B cell (primary cell): ENCODE results near the gene TBC1D14. TPM values are rescaled to one million over a fixed set of nuclear protein-coding genes. Genes with fewer than 3 reads are reported as not detected.

Experiments
- ATAC-seq: fragments of 200-7000 bp; cut with Tn5 transposase; one replicate; pipeline ENCODE4 v1.10.0; 2021; ENCODE audit warnings: low read depth, mild to moderate bottlenecking, moderate number of reproducible peaks, moderate library complexity
- CTCF ChIA-PET: fragments of 350-600 bp; sonication (Branson Sonifier 250); formaldehyde crosslinking; loops from one replicate; lab custom pipeline; 2021; ENCODE audit warnings: antibody characterized with exemption, inconsistent platforms; lab: Charles Lee
- POLR2A ChIA-PET: fragments of 350-600 bp; sonication (Branson Sonifier 250); formaldehyde crosslinking; loops from one replicate; lab custom pipeline; 2021; ENCODE audit warnings: antibody characterized with exemption; lab: Charles Lee
- DNase-seq: peaks from one replicate; pipeline ENCODE4 v3.0.0; 2013
- H2AFZ ChIP-seq: 2 replicates; pipeline ENCODE4 v1.6.1; 2012; ENCODE audit warnings: mild to moderate bottlenecking, low read depth, low read length; ENCODE audit not compliant: insufficient read depth, poor library complexity, severe bottlenecking
- H3K27ac ChIP-seq, 2 donors: 1 replicate in 1 of 2; 2 replicates in 1 of 2; pipeline ENCODE4 v1.5.1; 2012 to 2013; ENCODE audit warnings: low read length in 2 of 2, mild to moderate bottlenecking in 2 of 2, moderate library complexity in 1 of 2
- H3K27me3 ChIP-seq, 4 experiments: fragments of 200-600 bp in 1 of 4; sonication (generic) in 1 of 4; replicated peaks in 1 of 4; 1 replicate in 2 of 4; 2 replicates in 2 of 4; pipeline versions ENCODE4 v1.6.1 to v1.7.0; 2013 to 2016; ENCODE audit warnings: low read length in 3 of 4, mild to moderate bottlenecking in 2 of 4, mixed read lengths in 1 of 4, moderate library complexity in 1 of 4; ENCODE audit not compliant: insufficient read depth in 4 of 4, control insufficient read depth in 3 of 4; ENCODE audit errors: control extremely low read depth in 1 of 4
- H3K36me3 ChIP-seq, 2 experiments: replicated peaks in 1 of 2; 1 replicate in 1 of 2; 2 replicates in 1 of 2; pipeline versions ENCODE4 v1.6.1 to v1.7.1; 2013; ENCODE audit warnings: low read length in 1 of 2; ENCODE audit not compliant: insufficient read depth in 2 of 2, control insufficient read depth in 1 of 2; ENCODE audit errors: control extremely low read depth in 1 of 2, extremely low read depth in 1 of 2
- H3K4me1 ChIP-seq, 2 donors: fragments of 200-600 bp in 1 of 2; sonication (generic) in 1 of 2; 1 replicate in 1 of 2; 2 replicates in 1 of 2; pipeline versions ENCODE4 v1.5.1 to v1.6.1; 2013 to 2017; ENCODE audit warnings: low read length in 2 of 2; ENCODE audit not compliant: control insufficient read depth in 2 of 2, insufficient read depth in 2 of 2
- H3K4me2 ChIP-seq: replicated peaks from 2 replicates; pipeline ENCODE3; 2012; ENCODE audit warnings: mild to moderate bottlenecking, low read depth, low read length; ENCODE audit not compliant: poor library complexity, severe bottlenecking
- H3K4me3 ChIP-seq, 5 experiments: fragments of 200-600 bp in 1 of 5; sonication (generic) in 1 of 5; 1 replicate in 3 of 5; 2 replicates in 2 of 5; pipeline versions ENCODE4 v1.5.1 to v1.7.0; 2011 to 2016; ENCODE audit warnings: low read length in 4 of 5, mild to moderate bottlenecking in 4 of 5, low read depth in 2 of 5, control low read depth in 1 of 5, moderate library complexity in 1 of 5; ENCODE audit not compliant: insufficient read depth in 1 of 5; ENCODE audit errors: control extremely low read depth in 1 of 5, extremely low read depth in 1 of 5
- H3K79me2 ChIP-seq: fragments of 200-600 bp; sonication (generic); one replicate; pipeline ENCODE4 v1.6.0; 2016; ENCODE audit warnings: low read length; ENCODE audit not compliant: control insufficient read depth, insufficient read depth
- H3K9ac ChIP-seq: fragments of 200-600 bp; sonication (generic); 2 replicates; pipeline ENCODE4 v1.6.1; 2017; ENCODE audit warnings: mild to moderate bottlenecking, low read length, moderate library complexity
- H3K9me3 ChIP-seq, 3 donors: one replicate each; pipeline versions ENCODE4 v1.6.1 to v1.7.1; 2013; ENCODE audit warnings: low read length in 2 of 3; ENCODE audit not compliant: control insufficient read depth in 2 of 3, insufficient read depth in 1 of 3; ENCODE audit errors: control extremely low read depth in 1 of 3
- H4K20me1 ChIP-seq: 2 replicates; pipeline ENCODE4 v1.6.0; 2012; ENCODE audit warnings: mild to moderate bottlenecking, low read length; ENCODE audit not compliant: insufficient read depth, control insufficient read depth, poor library complexity, severe bottlenecking
- H3K27ac Mint-ChIP-seq: one replicate; pipeline ENCODE4 v1.8.0; 2021; ENCODE audit warnings: mixed read lengths
- H3K27me3 Mint-ChIP-seq: one replicate; pipeline ENCODE4 v1.8.0; 2021; ENCODE audit warnings: mixed read lengths
- H3K4me1 Mint-ChIP-seq: one replicate; pipeline ENCODE4 v1.8.0; 2021; ENCODE audit warnings: mixed read lengths
- H3K4me3 Mint-ChIP-seq: one replicate; pipeline ENCODE4 v1.8.0; 2021; ENCODE audit warnings: mixed read lengths
- H3K9me3 Mint-ChIP-seq: one replicate; pipeline ENCODE4 v1.8.0; 2022; ENCODE audit warnings: mixed read lengths; ENCODE audit not compliant: insufficient read depth
- CTCF ChIP-seq: fragments of 200-600 bp; IDR thresholded peaks from one replicate; pipeline ENCODE4 v1.8.0; 2022; ENCODE audit warnings: antibody characterized with exemption, mild to moderate bottlenecking
- EZH2 ChIP-seq: IDR thresholded peaks from 2 replicates; pipeline ENCODE4 v1.6.1; 2012; ENCODE audit warnings: borderline replicate concordance, low read depth, mild to moderate bottlenecking, moderate library complexity, low read length; ENCODE audit not compliant: insufficient read depth, poor library complexity, severe bottlenecking
- WGBS: methylation state at CpG from one replicate; pipeline ENCODE4 v1.1.5; 2013; ENCODE audit warnings: missing lambda C conversion rate; ENCODE audit not compliant: insufficient coverage; 5-methylcytosine and 5-hydroxymethylcytosine counted together
- intact Hi-C: fragments of 100-400 bp; cut with micrococcal nuclease; formaldehyde crosslinking; loops from one replicate; pipeline ENCODE4 v1.10.0; 2022
- polyA plus RNA-seq: library from polyadenylated mRNA; depleted of rRNA; stranded (reverse); fragments of >200 nt; gene quantifications from 2 replicates; pipeline ENCODE4 v1.2.3, GENCODE V29; 2012
- total RNA-seq, 2 donors: library from RNA; stranded (reverse); fragments of 120-200 nt in 1 of 2; gene quantifications; 1 replicate in 1 of 2; 2 replicates in 1 of 2; pipeline versions ENCODE4 v1.2.3 to v1.2.4, GENCODE V29; 2013 to 2022

The TBC1D14 gene
- total and polyA plus RNA-seq, 2 donors (not counting 1 experiment from before 2014, with no cell fraction given) = 21.9 to 42.0 TPM

GRCh38 chr4:6992728-6993677 is 83.4 kb downstream of the TBC1D14 start:
- ChIA-PET CTCF (interaction anchor here (1.3 to 1.6 kb wide), 2 partner anchors 14 to 50 kb away, joined by 4 to 5 read pairs; partner anchors contain the start of gene TADA2B), POLR2A (no interaction called here)
- Histone ChIP-seq H3K4me1 (peaks cover 39 to 56% of the 10 kb centered on the region in 2 donors), H3K4me3 (no peak overlapping the region), H4K20me1 (peaks cover 40% of the 10 kb centered on the region), H3K9me3 (no peaks in the 10 kb centered on the region), H3K79me2 (peaks cover 73% of the 10 kb centered on the region), H3K27ac (peak overlapping the region; percentile 70 to 77), H3K27me3 (no peaks in the 10 kb centered on the region), H3K4me2 (peak overlapping the region; percentile 52), H3K9ac (no peak overlapping the region), H2AFZ (no peak overlapping the region), H3K36me3 (peaks cover 0 to 35% of the 10 kb centered on the region in 2 experiments)
- ATAC-seq = peak; percentile 40
- peak; percentile 42 for DNase-seq
- no peaks in the 10 kb centered on the region for H3K9me3 Mint-ChIP-seq
- H3K27ac Mint-ChIP-seq = peak overlapping the region; percentile 70
- H3K4me3 Mint-ChIP-seq = peak overlapping the region; percentile 36
- intact Hi-C loops = no loop called here
- peaks cover 53% of the 10 kb centered on the region for H3K4me1 Mint-ChIP-seq
- TF ChIP-seq EZH2 = no peak
- TF ChIP-seq CTCF = no peak
- no peaks in the 10 kb centered on the region for H3K27me3 Mint-ChIP-seq
- 85% methylated on average over 5 of the region's 15 CpGs for WGBS

DNA sequence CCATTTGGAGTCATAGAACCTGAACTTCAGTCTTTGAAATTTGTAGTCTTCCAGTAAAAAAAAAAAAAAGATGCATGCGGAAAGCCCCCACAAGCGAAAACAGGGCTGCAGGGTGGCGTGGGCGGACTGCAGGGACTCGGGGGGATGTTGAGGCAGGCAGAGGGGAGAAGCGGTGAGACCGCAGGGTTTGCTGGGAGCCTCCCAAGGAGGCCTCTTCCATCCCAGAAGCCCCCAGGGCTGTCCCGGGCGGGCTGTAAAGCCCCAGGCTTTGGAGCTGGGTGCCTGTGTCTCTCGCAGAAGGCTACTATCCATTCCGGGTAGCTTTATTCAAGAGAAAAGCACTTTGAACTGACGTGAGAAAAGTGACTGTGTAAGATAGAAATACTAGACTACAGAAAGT is 86.9 kb downstream of the TBC1D14 start:
- Histone ChIP-seq H3K36me3 (peaks cover 2 to 64% of the 10 kb centered on the region in 2 experiments), H3K4me2 (no peak overlapping the region), H3K4me1 (peaks cover 21 to 26% of the 10 kb centered on the region in 2 donors), H2AFZ (no peak overlapping the region), H4K20me1 (peaks cover 11% of the 10 kb centered on the region), H3K9me3 (no peaks in the 10 kb centered on the region), H3K27me3 (no peaks in the 10 kb centered on the region), H3K79me2 (peaks cover 59% of the 10 kb centered on the region), H3K27ac (no peak overlapping the region), H3K9ac (no peak overlapping the region), H3K4me3 (no peak overlapping the region)
- DNase-seq = no peak
- Mint-ChIP-seq H3K27ac (no peak overlapping the region), H3K9me3 (no peaks in the 10 kb centered on the region), H3K27me3 (no peaks in the 10 kb centered on the region), H3K4me3 (no peak overlapping the region), H3K4me1 (peaks cover 23% of the 10 kb centered on the region)
- no peak for ATAC-seq
- ChIA-PET POLR2A (no interaction called here), CTCF (no interaction called here)
- TF ChIP-seq CTCF (no peak), EZH2 (no peak)
- intact Hi-C loops = no loop called here
- WGBS = 100% methylated on average over 10 of the region's 12 CpGs
